ENCODE results near the gene CCNB2. TPM values are rescaled to one million over a fixed set of nuclear protein-coding genes. Genes with fewer than 3 reads are reported as not detected.

The CCNB2 gene
- total RNA-seq, 1 experiment from 2014 or later, result 67.6 TPM

DNA sequence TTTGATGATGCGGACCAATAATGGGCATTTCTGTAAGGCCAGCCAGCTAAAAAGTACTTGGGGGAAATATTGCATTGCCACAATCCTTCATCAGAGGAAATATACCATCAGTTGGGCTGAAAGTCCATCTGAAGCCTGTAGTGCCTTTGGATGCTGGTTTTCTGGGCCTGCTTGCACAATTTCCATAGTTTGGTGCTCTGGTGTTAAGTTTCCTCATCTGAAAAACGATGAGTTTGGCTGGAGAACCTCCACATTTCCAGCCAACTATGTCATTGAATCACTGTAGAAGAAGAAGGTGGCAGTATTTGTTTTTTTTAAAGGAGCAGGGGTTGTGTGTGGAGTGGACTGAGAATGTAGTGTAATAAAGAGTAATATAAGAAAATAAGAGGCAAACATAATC, 10.1 kb downstream of the CCNB2 start:
- no peaks in the 10 kb centered on the region for H3K9me3 ChIP-seq (ENCODE audit: control insufficient read depth, insufficient read depth, low read depth, low read length)
- peaks cover 28% of the 10 kb centered on the region; the same call in 1 of the 2 replicates for H3K36me3 ChIP-seq (ENCODE audit: control insufficient read depth, insufficient read depth, low read length)

DNA sequence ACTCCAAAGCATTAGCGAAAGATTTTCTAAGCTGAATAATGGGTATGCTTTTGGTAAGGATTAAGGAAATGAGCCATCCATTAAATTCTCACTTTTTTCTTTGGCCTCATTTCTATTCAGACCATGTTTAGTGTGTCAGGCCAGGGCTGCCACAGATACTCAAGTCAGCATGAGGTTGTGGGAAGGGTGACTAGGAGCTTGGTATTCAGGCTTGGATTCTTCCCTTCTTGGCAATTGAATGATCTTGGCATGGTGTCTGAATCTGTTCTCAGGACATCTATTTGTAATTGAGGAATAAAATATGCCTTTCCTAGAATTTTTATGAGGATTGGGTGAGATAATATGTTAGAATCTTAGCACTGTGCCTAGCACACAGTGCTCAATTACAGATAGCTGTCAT, 11.2 kb downstream of the CCNB2 start:
- H3K4me3 ChIP-seq (ENCODE audit: low read depth in 2 of 2, low read length in 2 of 2), result no peak overlapping the region
- H3K27ac ChIP-seq (ENCODE audit: low read length), result no peak overlapping the region
- TF ChIP-seq, protein P1, sequence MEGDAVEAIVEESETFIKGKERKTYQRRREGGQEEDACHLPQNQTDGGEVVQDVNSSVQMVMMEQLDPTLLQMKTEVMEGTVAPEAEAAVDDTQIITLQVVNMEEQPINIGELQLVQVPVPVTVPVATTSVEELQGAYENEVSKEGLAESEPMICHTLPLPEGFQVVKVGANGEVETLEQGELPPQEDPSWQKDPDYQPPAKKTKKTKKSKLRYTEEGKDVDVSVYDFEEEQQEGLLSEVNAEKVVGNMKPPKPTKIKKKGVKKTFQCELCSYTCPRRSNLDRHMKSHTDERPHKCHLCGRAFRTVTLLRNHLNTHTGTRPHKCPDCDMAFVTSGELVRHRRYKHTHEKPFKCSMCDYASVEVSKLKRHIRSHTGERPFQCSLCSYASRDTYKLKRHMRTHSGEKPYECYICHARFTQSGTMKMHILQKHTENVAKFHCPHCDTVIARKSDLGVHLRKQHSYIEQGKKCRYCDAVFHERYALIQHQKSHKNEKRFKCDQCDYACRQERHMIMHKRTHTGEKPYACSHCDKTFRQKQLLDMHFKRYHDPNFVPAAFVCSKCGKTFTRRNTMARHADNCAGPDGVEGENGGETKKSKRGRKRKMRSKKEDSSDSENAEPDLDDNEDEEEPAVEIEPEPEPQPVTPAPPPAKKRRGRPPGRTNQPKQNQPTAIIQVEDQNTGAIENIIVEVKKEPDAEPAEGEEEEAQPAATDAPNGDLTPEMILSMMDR (IDR thresholded peaks at IDR 0.05), result no peak
- no peak for TF ChIP-seq SIN3A (IDR thresholded peaks at IDR 0.05; ENCODE audit: borderline replicate concordance, insufficient read depth, low read depth, low read length)
- no peak for TF ChIP-seq POLR2AphosphoS5 (IDR thresholded peaks at IDR 0.05; ENCODE audit: low read depth, low read length)
- no peak for TF ChIP-seq TCF7L2 (IDR thresholded peaks at IDR 0.05; ENCODE audit: low read depth, low read length)
- TF ChIP-seq, protein P2, sequence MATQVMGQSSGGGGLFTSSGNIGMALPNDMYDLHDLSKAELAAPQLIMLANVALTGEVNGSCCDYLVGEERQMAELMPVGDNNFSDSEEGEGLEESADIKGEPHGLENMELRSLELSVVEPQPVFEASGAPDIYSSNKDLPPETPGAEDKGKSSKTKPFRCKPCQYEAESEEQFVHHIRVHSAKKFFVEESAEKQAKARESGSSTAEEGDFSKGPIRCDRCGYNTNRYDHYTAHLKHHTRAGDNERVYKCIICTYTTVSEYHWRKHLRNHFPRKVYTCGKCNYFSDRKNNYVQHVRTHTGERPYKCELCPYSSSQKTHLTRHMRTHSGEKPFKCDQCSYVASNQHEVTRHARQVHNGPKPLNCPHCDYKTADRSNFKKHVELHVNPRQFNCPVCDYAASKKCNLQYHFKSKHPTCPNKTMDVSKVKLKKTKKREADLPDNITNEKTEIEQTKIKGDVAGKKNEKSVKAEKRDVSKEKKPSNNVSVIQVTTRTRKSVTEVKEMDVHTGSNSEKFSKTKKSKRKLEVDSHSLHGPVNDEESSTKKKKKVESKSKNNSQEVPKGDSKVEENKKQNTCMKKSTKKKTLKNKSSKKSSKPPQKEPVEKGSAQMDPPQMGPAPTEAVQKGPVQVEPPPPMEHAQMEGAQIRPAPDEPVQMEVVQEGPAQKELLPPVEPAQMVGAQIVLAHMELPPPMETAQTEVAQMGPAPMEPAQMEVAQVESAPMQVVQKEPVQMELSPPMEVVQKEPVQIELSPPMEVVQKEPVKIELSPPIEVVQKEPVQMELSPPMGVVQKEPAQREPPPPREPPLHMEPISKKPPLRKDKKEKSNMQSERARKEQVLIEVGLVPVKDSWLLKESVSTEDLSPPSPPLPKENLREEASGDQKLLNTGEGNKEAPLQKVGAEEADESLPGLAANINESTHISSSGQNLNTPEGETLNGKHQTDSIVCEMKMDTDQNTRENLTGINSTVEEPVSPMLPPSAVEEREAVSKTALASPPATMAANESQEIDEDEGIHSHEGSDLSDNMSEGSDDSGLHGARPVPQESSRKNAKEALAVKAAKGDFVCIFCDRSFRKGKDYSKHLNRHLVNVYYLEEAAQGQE (IDR thresholded peaks at IDR 0.05; ENCODE audit: insufficient read depth in 1 of 2, low read depth in 2 of 2, low read length in 1 of 2), result no peak
- ChIA-PET POLR2A (interaction anchor here (0.5 kb wide), 1 partner anchor 263 kb away, joined by 6 read pairs; no protein-coding TSS in a partner anchor), CTCF (interaction anchor here (0.6 kb wide), 1 partner anchor 129 kb away, joined by 4 read pairs; no protein-coding TSS in a partner anchor)
- no peak for ATAC-seq
- H3K36me3 ChIP-seq (ENCODE audit: control insufficient read depth, insufficient read depth, low read length), result peaks cover 24% of the 10 kb centered on the region; the same call in 1 of the 2 replicates
- H3K27me3 ChIP-seq (ENCODE audit: control insufficient read depth, insufficient read depth, low read length), result no peaks in the 10 kb centered on the region
- no peaks in the 10 kb centered on the region for H3K9me3 ChIP-seq (ENCODE audit: control insufficient read depth, insufficient read depth, low read depth, low read length)
- no peak for DNase-seq (ENCODE audit: low read depth, low spot score)
- no peaks in the 10 kb centered on the region for H3K4me1 ChIP-seq (ENCODE audit: control insufficient read depth, insufficient read depth, low read length)
- in situ Hi-C loops (cut with HindIII; ENCODE audit: low pct_unique_long_range_greater_than_20kb, low sequenced_read_pairs), result no loop called here
- BruUV-seq (replicated peaks), result no TSS peak
- intact Hi-C loops (cut with micrococcal nuclease; ENCODE audit: unreplicated experiment), result no loop called here

More for the DNA sequence above, 10.1 kb downstream of the CCNB2 start:
- DNase-seq (ENCODE audit: low read depth, low spot score) (no peak), ATAC-seq (no peak)
- no TSS peak for BruUV-seq (replicated peaks)
- TF ChIP-seq SIN3A (IDR thresholded peaks at IDR 0.05; ENCODE audit: borderline replicate concordance, insufficient read depth, low read depth, low read length) (no peak), TCF7L2 (IDR thresholded peaks at IDR 0.05; ENCODE audit: low read depth, low read length) (no peak), POLR2AphosphoS5 (IDR thresholded peaks at IDR 0.05; ENCODE audit: low read depth, low read length) (no peak)
- TF ChIP-seq, protein P2 (IDR thresholded peaks at IDR 0.05; ENCODE audit: insufficient read depth in 1 of 2, low read depth in 2 of 2, low read length in 1 of 2), result no peak
- TF ChIP-seq, protein P1 (IDR thresholded peaks at IDR 0.05), result no peak
- Histone ChIP-seq H3K27me3 (ENCODE audit: control insufficient read depth, insufficient read depth, low read length) (no peaks in the 10 kb centered on the region), H3K27ac (ENCODE audit: low read length) (no peak overlapping the region), H3K4me1 (ENCODE audit: control insufficient read depth, insufficient read depth, low read length) (no peaks in the 10 kb centered on the region), H3K4me3 (ENCODE audit: low read depth in 2 of 2, low read length in 2 of 2) (no peak overlapping the region)
- ChIA-PET CTCF (no interaction called here), POLR2A (no interaction called here)
- intact Hi-C loops (cut with micrococcal nuclease; ENCODE audit: unreplicated experiment), result no loop called here
- in situ Hi-C loops (cut with HindIII; ENCODE audit: low pct_unique_long_range_greater_than_20kb, low sequenced_read_pairs), result no loop called here
